Activated T-cell treated with anti-CD3 and anti-CD28 coated beads, Interleukin-2, amount 50 U/mL, for 1 hour (primary cell): ENCODE data around the gene GCH1.

ENCODE experiments used
- DNase-seq: peaks from one replicate; pipeline ENCODE4 v3.0.0-alpha.2; 2020

Gene GCH1

GRCh38 chr14:54794159-54794558 is 108.5 kb downstream of the GCH1 start:
- DNase-seq: no peak

GRCh38 chr14:54792288-54792687 is 110.3 kb downstream of the GCH1 start:
- no peak for DNase-seq
